Stimulated activated CD8-positive, alpha-beta memory T cell treated with anti-CD3 and anti-CD28 coated beads, Interleukin-15, amount 100 ng/mL, for 48 hours (primary cell): ENCODE measurements around the gene ARPC4.
"Not testable (repeated sequence)": the region's sequence is repeated elsewhere in the genome, so short reads cannot be mapped to it uniquely, and the experiment has no call there.

Experiments used
- DNase-seq, 2 donors: peaks; one replicate each; pipeline ENCODE4 v3.0.0-alpha.2; 2020; ENCODE audit warnings: low read depth in 2 of 2

Gene ARPC4

DNA sequence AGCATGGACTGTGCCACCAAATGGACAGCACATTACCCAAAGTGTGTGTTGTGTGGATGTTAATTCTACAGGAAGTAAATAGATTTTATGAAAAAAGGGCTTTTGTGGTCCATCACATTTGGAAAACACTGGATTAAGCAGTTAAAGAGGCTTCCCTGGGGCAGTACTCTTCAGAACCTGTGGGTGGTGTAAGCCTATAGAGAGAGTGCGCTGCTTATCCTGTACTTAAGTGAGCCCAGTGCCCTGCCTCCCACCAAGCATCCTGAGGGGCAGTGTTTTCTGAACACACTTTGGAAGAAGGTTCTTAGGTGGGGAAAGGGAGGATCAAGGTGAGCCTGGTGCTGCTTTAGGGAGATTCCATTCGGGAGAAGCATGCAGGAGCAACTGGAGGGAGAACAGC lies 28.1 kb downstream of the ARPC4 start:
- no peak for DNase-seq

DNA sequence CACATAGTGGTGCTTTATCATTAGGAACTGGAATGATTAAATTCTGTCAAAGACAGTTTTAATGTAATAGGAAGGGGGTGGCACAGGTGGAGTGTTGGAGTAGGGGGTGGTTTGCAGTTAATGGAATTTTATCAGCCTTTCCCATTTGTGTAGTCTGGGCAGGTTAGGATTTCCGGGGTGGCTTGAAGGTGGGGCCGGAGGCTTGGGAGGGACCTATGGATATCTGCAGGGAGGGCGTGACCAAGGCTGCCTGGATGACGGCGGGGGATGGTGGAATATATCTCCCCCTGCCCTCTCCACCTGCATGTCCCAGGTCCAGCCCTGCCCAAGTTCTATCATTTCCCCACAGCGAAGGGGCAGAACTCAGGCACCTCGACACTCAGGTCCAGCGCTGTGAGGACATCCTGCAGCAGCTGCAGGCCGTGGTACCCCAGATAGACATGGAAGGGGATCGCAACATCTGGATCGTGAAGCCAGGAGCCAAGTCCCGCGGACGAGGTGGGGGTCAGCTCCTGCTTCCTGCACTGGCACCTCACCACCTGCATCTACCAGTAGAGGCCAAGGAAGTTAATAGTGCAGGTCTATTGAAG lies 32.7 kb downstream of the ARPC4 start:
- no peak for DNase-seq

DNA sequence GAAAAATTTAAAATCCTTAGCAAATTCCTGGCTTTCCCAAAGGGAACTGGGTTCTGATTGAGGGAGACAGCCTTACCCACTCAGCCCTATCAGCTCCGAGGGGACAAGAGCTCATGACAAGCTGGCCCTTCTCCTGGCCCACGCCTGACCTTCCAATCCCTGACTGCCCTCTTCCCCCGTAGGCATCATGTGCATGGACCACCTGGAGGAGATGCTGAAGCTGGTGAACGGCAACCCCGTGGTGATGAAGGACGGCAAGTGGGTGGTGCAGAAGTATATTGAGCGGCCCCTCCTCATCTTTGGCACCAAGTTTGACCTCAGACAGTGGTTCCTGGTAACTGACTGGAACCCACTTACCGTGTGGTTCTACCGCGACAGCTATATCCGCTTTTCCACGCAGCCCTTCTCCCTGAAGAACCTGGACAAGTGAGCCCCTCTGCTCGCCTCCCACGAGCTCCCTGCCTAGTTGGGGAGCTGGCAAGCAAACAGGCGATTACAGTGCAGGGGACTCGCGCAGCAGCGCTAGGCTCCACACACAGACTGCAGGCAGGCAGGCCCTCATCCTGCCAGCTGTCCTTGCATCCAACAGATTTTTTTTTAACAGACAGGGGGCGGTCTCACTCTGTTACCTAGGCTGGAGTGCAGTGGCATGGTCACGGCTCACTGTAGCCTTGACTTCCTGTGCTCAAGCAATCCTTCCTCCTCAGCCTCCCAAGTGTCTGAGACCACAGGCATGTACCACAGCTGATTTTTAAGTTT lies 34.1 kb downstream of the ARPC4 start:
- peak in 1 of 2 donors; percentile 13 for DNase-seq

DNA sequence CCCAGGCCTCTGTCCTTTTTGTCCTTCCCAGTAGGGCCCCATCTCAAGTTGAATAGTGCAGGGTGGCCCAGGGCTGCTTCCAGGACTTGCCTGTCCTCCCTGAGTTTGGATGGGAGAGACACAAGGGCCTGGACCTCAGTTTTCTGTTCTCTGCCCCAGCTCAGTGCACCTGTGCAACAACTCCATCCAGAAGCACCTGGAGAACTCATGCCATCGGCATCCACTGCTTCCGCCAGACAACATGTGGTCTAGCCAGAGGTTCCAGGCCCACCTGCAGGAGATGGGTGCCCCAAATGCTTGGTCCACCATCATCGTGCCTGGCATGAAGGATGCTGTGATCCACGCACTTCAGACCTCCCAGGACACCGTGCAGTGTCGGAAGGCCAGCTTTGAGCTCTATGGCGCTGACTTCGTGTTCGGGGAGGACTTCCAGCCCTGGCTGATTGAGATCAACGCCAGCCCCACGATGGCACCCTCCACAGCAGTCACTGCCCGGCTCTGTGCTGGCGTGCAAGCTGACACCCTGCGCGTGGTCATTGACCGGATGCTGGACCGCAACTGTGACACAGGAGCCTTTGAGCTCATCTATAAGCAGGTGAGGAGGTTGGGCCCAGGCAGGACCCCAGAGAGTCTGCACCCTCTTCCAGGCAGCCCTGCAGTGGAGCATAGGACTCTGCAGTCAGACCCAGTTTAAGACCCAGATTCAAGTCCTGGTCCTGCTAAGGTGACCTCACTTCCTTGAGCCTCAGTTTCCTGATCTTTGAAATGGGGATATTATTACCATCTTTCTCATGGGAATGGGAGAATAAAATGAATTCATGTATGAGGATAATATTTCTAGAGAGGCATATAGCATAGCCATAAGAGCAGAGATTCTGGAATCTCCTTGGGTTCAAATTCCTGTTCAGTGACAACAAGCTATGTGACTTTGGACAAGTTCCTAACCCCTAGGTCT lies 36.2 kb downstream of the ARPC4 start:
- no peak for DNase-seq

DNA sequence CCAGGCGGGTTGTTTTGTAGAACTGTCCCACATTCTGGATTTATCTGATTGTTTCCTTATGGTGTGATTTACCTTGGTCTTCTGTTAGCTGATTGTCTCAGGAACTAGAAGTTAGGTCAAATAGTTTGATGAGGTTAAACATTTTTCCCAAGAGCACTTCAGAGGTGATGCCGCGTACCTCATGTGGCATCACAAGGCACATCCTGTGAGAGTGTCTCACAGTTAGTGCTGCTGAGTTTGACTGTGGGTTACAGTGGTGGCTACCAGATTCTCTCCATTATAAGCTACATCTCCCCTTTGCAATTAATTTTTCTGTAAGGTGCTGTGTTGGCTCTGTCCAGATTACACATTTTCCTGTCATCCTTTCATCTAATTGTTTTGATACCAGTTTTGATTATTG lies 38.4 kb downstream of the ARPC4 start:
- no peak for DNase-seq

DNA sequence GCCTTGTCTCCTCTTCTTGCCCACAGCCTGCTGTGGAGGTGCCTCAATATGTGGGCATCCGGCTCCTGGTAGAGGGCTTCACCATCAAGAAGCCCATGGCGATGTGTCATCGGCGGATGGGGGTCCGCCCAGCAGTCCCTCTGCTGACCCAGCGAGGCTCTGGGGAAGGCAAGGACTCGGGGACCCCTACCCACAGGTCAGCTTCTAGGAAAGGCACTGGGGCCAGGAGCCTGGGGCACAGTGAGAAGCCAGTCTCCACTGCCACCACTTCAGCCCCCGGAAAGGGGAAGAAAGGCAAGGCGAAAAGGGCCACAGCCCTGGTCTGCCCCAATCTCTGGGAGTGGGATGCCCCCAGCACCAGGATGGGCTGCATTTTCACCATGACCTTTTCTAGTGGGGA lies 40.2 kb downstream of the ARPC4 start:
- DNase-seq: no peak

DNA sequence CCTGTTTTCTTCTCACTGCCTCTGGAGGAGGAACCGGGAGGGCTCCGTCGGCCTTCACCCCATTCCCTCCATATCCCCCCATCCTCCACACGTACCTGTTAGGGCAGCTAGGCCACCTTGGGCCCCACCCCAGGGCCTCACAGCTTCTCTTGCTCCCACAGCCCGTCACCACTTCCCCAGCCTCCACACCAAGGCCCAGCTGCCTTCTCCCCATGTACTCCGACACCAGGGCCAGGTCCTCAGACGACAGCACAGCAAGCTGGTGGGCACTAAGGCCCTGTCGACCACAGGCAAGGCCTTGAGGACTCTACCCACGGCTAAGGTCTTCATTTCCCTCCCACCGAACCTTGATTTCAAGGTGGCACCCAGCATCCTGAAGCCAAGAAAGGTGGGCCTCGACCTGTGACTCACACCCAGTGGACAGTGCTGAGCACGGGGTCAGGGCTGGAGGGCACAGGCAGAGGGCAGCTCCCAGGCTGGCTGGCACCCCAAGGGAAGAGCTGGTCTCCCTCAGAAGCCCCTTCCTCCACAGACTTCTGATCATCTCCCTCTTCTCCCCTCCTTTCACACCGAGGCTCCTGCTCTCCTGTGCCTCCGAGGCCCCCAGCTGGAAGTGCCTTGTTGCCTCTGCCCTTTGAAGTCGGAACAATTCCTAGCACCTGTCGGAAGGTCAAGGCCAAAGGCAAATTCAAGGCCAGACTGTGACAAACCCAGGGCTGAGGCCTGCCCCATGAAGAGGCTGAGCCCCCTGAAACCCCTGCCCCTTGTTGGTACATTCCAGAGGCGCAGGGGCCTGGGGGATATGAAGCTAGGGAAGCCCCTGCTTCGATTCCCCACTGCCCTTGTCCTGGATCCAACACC lies 41.9 kb downstream of the ARPC4 start:
- DNase-seq: no peak

DNA sequence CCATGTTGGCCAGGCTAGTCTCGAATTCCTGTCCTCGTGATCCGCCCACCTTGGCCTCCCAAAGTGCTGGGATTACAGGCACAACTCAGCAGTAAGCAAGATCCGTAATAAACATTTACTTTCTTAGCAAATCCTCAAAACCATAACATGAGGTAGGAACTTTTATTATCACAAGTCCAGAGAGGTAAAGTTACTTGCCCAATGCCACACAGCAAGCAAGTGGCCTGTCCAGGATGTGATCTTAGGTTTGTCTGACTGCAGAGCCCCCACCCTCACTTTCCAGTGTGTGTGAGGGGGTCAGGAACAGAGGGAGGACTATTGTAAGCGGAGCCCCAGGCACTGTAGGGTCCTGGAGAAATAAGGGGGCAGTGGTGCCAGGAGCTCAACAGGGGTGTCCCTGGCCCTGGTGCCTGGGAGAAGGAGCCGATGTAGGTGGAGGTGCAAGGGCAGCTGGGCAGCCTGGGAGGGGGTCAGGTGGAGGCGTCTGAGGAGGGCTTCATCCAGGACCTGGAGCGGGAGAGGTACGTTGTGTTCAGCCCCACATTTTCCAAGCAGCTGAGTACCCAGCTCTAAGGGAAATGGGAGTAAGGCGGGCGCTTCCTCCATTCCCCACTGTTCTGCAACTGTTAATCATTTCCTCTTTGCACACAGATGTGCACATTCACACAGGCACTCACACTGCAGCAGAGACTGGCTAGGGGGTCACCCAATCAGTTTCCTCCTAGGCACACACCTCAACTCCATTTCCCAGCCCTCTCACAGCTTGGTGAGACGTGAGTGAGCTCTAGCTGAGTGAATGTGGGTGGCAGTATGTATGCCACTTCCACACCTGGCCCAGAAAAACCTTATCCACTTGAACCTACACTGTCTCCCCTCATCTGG lies 45.1 kb downstream of the ARPC4 start:
- no peak for DNase-seq

DNA sequence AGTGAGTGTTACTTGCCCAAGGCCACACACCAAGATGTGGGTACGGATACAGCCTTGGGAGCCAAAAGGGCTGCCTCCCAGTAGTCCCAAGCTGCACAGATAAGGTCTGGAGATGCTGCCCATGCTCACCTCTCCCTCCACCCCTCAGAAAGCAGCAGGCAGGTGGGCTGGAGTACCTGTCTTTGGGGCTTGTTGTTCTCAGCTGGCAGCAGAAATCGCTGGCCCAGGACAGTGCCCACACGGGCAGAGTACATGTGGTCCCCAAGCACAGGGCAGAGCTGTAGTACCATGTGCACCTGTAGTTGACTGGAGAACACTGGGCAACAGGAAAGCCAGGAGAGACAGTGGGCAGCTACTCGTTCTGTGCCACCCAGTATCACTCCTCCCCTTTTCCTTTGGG lies 46.0 kb downstream of the ARPC4 start:
- no peak for DNase-seq

DNA sequence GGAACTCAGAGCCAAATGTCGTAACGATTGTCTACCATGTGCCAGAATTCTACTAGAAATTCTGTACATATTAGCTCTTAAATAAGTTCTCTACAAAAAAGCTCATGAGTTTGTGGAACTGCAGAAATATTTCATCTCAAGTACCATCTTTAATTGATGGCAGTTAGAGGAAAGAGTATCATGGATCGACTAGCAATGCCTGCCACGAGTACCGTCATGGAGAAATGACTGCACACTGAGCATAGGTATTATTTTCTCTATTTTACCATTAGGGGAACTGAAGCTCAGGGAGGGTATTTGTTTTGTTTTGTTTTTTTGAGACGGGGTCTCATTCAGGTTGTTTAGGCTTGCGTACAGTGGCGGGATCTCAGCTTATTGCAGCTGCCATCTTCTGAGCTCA lies 48.1 kb downstream of the ARPC4 start:
- no peak for DNase-seq

DNA sequence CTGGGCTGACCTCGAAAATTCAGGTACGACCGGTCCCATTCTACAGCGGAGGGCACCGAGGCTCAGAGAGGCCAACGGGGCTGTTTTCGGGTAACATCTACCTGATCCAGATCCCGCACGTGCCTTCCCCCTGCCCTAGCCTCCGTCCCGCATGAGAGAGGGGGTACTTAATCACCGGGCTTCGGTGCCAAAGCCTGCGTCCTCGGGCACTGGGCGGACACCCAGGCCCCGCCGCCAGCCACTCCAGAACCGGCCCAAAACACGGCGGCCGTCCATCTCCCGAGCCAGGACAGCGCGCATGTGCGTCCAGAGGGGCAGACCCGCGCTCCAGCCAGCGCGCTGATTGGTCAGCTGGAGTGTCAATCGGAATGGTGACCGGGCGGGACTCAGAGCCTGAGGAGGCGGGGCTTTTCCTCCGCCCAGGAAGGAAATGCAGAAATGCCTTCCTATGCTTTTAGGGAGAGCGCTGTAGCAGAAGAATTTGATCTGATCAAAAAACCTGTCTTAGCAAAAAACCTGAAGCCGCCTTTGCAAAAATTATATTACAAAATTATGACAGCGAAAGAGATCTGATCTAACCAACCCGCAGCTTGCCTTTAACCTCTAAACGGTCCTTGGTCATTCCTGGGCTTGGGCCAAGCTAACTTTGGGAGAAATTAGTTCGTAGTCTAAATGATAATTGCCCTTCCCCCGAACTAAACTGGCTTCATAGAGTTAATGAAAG lies 51.0 kb downstream of the ARPC4 start, which contains the start of gene RPUSD3:
TSS of gene RPUSD3 (minus strand) at position 294 of the 724 bp plus-strand sequence. CDS start at position 276, 18 bp downstream.
- peak; percentile 89 to 90 for DNase-seq

DNA sequence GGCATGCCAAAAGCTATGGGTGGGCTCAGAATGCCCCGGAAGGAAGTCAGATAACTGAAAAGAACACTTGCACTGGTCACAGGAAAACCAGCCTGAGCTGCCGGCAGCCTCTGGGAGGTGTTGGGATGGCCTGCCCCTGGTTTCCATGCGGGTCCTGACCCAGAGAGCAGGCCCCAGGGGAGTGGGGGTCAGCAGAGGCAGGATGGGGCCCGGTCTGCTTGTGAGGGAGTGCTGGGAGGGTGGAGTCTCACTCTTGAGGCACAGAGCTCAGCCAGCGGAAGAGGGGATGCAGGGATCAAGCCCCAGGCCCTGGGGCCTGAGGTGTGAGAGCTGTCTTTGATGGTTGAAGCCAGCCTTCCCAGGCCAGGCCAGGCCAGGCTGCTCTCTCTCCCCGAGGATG lies 53.3 kb downstream of the ARPC4 start:
- DNase-seq: no peak

DNA sequence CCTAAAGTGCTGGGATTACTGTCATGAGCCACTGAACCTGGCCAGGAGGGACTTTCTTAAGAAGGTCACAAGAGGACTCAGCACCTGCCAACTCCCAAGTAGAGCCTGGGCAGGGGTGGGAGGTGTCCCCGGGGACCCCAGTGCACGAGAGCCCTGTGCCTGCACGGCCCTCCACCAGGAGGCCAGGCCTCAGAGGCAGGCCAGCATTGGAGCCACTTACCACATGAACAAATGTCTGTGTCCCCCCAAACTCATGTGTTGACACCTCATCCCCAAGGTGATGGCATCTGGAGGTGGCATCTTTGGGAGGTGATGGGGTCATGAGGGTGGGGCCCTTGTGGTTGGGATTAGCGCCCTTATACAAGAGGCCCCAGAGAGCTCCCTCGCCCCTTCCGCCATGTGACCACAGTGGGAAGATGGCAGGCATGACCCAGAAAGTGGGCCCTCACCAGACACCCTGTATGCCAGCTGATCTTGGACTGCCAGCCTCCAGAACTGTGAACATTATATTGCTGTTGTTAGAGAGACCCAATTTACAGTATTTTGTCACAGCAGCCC lies 54.1 kb downstream of the ARPC4 start:
- no peak for DNase-seq

DNA sequence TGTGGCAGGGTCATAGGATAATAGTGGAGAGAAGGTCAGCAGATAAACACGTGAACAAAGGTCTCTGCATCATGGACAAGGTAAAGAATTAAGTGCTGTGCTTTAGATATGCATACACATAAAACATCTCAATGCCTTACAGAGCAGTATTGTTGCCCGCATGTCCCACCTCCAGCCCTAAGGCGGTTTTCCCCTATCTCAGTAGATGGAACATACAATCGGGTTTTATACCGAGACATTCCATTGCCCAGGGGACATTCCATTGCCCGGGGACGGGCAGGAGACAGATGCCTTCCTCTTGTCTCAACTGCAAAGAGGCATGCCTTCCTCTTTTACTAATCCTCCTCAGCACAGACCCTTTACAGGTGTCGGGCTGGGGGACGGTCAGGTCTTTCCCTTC lies 55.0 kb downstream of the ARPC4 start:
- DNase-seq: not testable (repeated sequence)

DNA sequence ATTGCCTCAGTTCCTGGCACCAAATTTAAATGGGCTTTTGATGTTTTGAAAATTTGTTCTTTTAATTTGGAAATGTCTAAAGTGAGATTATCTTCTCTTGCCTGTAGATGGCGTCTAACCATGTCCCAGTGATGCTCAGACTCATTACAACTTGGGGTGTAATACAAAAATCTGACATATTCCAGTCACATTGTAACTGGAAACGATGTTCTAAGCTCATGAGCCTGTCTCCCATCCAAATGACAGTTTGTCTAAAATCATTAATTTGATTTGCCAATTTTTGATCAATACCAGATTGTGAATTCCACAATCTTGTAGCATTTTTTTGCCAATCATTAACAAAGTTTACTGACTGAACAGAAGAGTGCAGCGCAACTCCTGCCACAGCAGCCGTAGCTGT lies 56.0 kb downstream of the ARPC4 start:
- not testable (repeated sequence) for DNase-seq

DNA sequence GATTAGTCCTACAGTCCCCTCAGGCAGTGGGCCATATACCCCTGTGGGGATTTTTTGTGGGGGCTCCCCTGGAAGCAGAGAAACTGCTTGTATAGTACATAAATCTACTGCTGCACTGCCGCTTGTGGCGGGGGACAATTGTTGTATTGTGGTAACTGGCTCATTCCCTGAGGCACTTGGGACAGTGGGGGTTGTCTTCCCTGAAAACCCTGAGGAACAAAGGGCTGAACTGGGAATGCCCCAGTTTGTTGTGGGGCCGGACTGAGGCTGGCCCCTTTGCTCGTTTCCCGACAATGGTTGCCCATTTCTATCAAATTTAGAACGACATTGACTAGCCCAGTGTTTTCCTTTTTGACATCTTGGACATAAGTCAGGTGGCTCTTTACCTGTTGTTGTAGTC lies 58.5 kb downstream of the ARPC4 start:
- DNase-seq: not testable (repeated sequence)

DNA sequence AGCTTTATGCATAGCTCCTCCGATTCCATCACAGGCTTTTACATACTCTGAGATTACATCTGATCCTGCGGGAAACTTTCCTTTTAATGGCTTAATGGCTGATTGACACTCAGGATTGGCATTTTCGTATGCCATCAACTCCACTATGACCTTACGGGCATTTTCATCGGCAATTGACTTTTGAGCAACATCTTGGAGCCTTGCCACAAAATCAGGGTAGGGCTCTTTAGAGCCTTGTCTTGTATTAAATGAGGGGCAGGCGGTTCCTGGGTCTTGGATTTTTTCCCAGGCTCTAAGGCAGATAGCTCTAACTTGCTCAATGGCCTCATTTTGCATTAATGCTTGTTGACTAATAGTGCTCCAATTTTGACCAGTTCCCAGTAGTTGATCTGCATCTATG lies 59.0 kb downstream of the ARPC4 start:
- DNase-seq: not testable (repeated sequence)

DNA sequence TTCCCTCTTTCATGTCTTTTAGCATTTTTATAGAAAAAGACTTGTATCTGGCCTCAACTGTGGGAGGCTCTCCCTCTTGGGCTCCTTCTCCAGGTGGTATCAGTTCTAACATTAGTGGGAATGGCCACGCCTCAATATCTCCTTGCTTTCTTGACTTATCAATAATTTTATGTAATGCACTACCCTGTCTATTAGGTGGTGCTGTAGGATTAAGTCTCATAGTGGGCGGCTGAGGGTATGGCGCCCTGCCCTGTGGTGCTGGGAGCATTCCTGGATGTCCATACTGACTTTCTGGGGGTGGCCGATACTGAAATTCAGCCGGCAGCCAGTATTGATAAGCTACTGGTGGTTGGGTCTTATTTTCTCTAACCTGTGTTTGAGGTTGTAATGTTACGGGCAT lies 59.6 kb downstream of the ARPC4 start:
- DNase-seq: no peak

DNA sequence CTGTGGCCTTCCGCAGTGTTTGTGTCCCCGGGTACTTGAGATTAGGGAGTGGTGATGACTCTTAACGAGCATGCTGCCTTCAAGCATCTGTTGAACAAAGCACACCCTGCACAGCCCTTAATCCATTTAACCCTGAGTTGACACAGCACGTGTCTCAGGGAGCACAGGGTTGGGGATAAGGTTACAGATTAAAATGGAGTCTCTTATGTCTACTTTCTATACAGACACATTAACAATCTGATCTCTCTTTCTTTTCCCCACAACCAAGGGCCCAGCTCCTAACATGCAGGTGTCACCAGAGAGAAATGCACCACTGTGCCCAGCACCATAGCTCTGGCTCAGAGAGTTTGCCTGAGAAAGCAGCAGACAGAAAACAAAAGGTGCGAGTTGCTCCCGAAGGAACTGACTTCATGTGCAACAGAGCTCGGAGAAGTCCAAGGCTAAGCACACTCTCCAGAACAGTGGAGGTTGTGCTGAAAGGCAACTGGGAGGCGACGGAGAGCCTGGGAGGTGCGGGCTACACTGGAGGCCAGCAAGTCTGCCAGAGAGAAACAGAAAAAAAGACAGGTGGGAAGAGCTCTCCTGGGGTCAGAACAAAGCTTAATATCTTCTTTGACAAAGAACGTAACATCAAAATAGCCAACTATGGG lies 61.5 kb downstream of the ARPC4 start:
- DNase-seq: not testable (repeated sequence)
